ENCODE results near the gene TXNDC2. TPM values are rescaled to one million over a fixed set of nuclear protein-coding genes. Genes with fewer than 3 reads are reported as not detected.

TXNDC2 gene
- polyA plus RNA-seq, 3 donors = 0.10 to 0.36 TPM; not detected in 1

DNA sequence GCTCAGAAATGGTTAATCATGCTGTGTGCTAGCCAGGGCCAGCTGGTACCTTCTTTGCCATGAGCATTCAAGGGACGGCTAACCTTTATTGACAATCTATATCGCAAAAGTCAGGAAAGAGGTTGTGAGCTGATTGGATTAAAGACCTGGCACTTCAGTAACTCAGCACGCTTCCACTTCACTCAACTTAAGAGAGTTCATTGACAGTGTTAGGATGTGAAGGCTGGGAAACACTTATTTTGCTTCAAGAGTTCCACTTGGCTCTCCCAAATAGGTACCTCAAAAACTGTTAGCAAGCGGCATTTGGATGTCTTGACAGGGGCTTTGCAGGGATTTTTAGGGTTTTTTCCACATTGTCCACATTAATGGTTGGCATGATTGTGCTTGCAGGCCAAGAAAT lies 25.1 kb upstream of the TXNDC2 start:
- intact Hi-C loops (cut with micrococcal nuclease) = no loop called here
- no peak overlapping the region for H3K27ac ChIP-seq (ENCODE audit: low read depth in 1 of 2, low read length in 2 of 2)
- peaks cover 21% of the 10 kb centered on the region for H4K20me1 ChIP-seq (ENCODE audit: insufficient read depth, low read length)
- H3K27me3 Mint-ChIP-seq (ENCODE audit: low read depth in 3 of 3) = no peaks in the 10 kb centered on the region
- H3K4me2 ChIP-seq (replicated peaks; ENCODE audit: extremely low read depth, low read length, poor library complexity, severe bottlenecking) = no peak overlapping the region
- H3K9me3 ChIP-seq (replicated peaks in 1 of 2; ENCODE audit: control insufficient read depth in 1 of 2, insufficient read depth in 1 of 2, low read length in 2 of 2) = peaks cover 7 to 8% of the 10 kb centered on the region in 2 donors
- H3K27ac Mint-ChIP-seq = peak overlapping the region in 2 of 7 donors; percentile 10 to 21
- no CpG with 5 or more reads among the region's 4 CpGs for WGBS (ENCODE audit: insufficient coverage)
- H3K36me3 Mint-ChIP-seq = peaks cover 63 to 77% of the 10 kb centered on the region in 2 donors
- no peaks in the 10 kb centered on the region for H3K27me3 ChIP-seq (ENCODE audit: control insufficient read depth in 2 of 2, insufficient read depth in 2 of 2, low read length in 2 of 2)
- H3K4me3 ChIP-seq (replicated peaks in 1 of 3; ENCODE audit: low read depth in 2 of 3, low read length in 3 of 3) = no peak overlapping the region
- no peak overlapping the region for H3K9ac ChIP-seq (ENCODE audit: insufficient read depth, low read length, poor library complexity, severe bottlenecking)
- H3K9me3 Mint-ChIP-seq = peaks cover 5 to 10% (median 8%) of the 10 kb centered on the region in 7 donors
- no peak overlapping the region for H2AFZ ChIP-seq (ENCODE audit: insufficient read depth, low read depth, low read length, poor library complexity, severe bottlenecking)
- TF ChIP-seq, protein P1, sequence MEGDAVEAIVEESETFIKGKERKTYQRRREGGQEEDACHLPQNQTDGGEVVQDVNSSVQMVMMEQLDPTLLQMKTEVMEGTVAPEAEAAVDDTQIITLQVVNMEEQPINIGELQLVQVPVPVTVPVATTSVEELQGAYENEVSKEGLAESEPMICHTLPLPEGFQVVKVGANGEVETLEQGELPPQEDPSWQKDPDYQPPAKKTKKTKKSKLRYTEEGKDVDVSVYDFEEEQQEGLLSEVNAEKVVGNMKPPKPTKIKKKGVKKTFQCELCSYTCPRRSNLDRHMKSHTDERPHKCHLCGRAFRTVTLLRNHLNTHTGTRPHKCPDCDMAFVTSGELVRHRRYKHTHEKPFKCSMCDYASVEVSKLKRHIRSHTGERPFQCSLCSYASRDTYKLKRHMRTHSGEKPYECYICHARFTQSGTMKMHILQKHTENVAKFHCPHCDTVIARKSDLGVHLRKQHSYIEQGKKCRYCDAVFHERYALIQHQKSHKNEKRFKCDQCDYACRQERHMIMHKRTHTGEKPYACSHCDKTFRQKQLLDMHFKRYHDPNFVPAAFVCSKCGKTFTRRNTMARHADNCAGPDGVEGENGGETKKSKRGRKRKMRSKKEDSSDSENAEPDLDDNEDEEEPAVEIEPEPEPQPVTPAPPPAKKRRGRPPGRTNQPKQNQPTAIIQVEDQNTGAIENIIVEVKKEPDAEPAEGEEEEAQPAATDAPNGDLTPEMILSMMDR (IDR thresholded peaks at IDR 0.05) = no peak
- no peak overlapping the region for H3K4me3 Mint-ChIP-seq
- peaks cover 10% of the 10 kb centered on the region for H3K4me1 Mint-ChIP-seq
- DNase-seq = no peak
- peaks cover 45 to 68% of the 10 kb centered on the region in 2 donors for H3K36me3 ChIP-seq (replicated peaks in 1 of 2; ENCODE audit: control insufficient read depth in 1 of 2, insufficient read depth in 2 of 2, low read length in 2 of 2)
- no peaks in the 10 kb centered on the region for H3K79me2 ChIP-seq (ENCODE audit: insufficient read depth, low read length)
- peaks cover 10% of the 10 kb centered on the region in 2 donors for H3K4me1 ChIP-seq (ENCODE audit: control insufficient read depth in 1 of 2, insufficient read depth in 2 of 2, low read length in 2 of 2)

DNA sequence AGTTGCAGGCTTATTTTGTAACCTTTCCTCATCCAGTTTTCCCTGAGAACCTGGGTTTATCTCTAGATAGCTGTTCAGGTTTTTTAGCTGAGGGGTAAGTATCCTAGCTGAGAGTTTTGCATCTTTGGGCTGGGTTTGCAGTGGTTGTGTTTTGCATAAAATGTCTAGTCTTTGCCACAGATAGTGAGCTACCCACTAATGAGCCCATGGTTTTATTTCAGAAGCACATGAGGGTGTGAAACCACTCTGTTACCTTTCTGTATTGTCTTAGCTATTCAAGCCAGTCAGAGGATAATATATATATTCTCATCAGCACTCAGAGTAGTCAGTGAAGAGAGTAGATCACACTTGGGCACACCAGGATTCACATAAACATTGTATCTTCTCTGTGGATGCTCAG lies 24.6 kb upstream of the TXNDC2 start:
- peak overlapping the region in 1 of 7 donors; percentile 21 for H3K27ac Mint-ChIP-seq
- intact Hi-C loops (cut with micrococcal nuclease) = no loop called here
- no peak overlapping the region for H3K4me3 Mint-ChIP-seq

More for the DNA sequence above, 24.6 kb upstream of the TXNDC2 start:
- no peak overlapping the region for H3K4me3 ChIP-seq (replicated peaks in 1 of 3; ENCODE audit: low read depth in 2 of 3, low read length in 3 of 3)
- H4K20me1 ChIP-seq (ENCODE audit: insufficient read depth, low read length) = peaks cover 21% of the 10 kb centered on the region
- no peak overlapping the region for H3K9ac ChIP-seq (ENCODE audit: insufficient read depth, low read length, poor library complexity, severe bottlenecking)
- H2AFZ ChIP-seq (ENCODE audit: insufficient read depth, low read depth, low read length, poor library complexity, severe bottlenecking) = no peak overlapping the region
- H3K9me3 ChIP-seq (replicated peaks in 1 of 2; ENCODE audit: control insufficient read depth in 1 of 2, insufficient read depth in 1 of 2, low read length in 2 of 2) = peaks cover 9 to 13% of the 10 kb centered on the region in 2 donors
- no peaks in the 10 kb centered on the region for H3K27me3 ChIP-seq (ENCODE audit: control insufficient read depth in 2 of 2, insufficient read depth in 2 of 2, low read length in 2 of 2)
- peaks cover 66 to 79% of the 10 kb centered on the region in 2 donors for H3K36me3 Mint-ChIP-seq
- TF ChIP-seq, protein P1 (IDR thresholded peaks at IDR 0.05) = no peak
- DNase-seq = no peak
- H3K9me3 Mint-ChIP-seq = peaks cover 7 to 15% (median 13%) of the 10 kb centered on the region in 7 donors
- H3K27me3 Mint-ChIP-seq (ENCODE audit: low read depth in 3 of 3) = no peaks in the 10 kb centered on the region
- peaks cover 5 to 6% of the 10 kb centered on the region in 2 donors for H3K4me1 ChIP-seq (ENCODE audit: control insufficient read depth in 1 of 2, insufficient read depth in 2 of 2, low read length in 2 of 2)
- no peak overlapping the region for H3K4me2 ChIP-seq (replicated peaks; ENCODE audit: extremely low read depth, low read length, poor library complexity, severe bottlenecking)
- H3K27ac ChIP-seq (ENCODE audit: low read depth in 1 of 2, low read length in 2 of 2) = no peak overlapping the region
- H3K79me2 ChIP-seq (ENCODE audit: insufficient read depth, low read length) = no peaks in the 10 kb centered on the region
- peaks cover 45 to 68% of the 10 kb centered on the region in 2 donors for H3K36me3 ChIP-seq (replicated peaks in 1 of 2; ENCODE audit: control insufficient read depth in 1 of 2, insufficient read depth in 2 of 2, low read length in 2 of 2)
- H3K4me1 Mint-ChIP-seq = peaks cover 8% of the 10 kb centered on the region
